Activated CD4-positive, alpha-beta T cell treated with anti-CD3 and anti-CD28 coated beads, Interleukin-2, amount 50 U/mL, for 48 hours (primary cell): ENCODE measurements around the gene SUMF1.
A peak's percentile ranks its signal among the peaks of the same experiment; 100 is the strongest.

Experiments
- DNase-seq, 2 experiments: peaks; one replicate each; pipeline ENCODE4 v3.0.0-alpha.2; 2020

Gene SUMF1

GRCh38 chr3:4376499-4376898, 90.6 kb downstream of the SUMF1 start:
- DNase-seq = no peak

GRCh38 chr3:4375911-4376310, 91.2 kb downstream of the SUMF1 start:
- no peak for DNase-seq

- no peak for DNase-seq
These were observed 93.4 kb downstream of the SUMF1 start for GRCh38 chr3:4373669-4374068.

GRCh38 chr3:4362523-4362922, 104.5 kb downstream of the SUMF1 start:
- DNase-seq = no peak

GRCh38 chr3:4360817-4361216, 106.3 kb downstream of the SUMF1 start:
- DNase-seq = no peak

GRCh38 chr3:4359805-4360502, 107.1 kb downstream of the SUMF1 start:
- no peak for DNase-seq

GRCh38 chr3:4358273-4358672, 108.8 kb downstream of the SUMF1 start:
- no peak for DNase-seq

GRCh38 chr3:4356546-4357410, 110.3 kb downstream of the SUMF1 start:
- no peak for DNase-seq

- DNase-seq = no peak
These were observed 110.9 kb downstream of the SUMF1 start for GRCh38 chr3:4356220-4356540.

- DNase-seq = no peak
These were observed 111.5 kb downstream of the SUMF1 start for GRCh38 chr3:4355401-4356219.

GRCh38 chr3:4351872-4352271, 115.2 kb downstream of the SUMF1 start:
- no peak for DNase-seq

- DNase-seq = peak; percentile 34 to 50
These were observed 115.8 kb downstream of the SUMF1 start for GRCh38 chr3:4351164-4351855.

- DNase-seq = peak; percentile 11 to 29
These were observed 116.3 kb downstream of the SUMF1 start for GRCh38 chr3:4350789-4351163.

GRCh38 chr3:4343258-4343657, 123.8 kb downstream of the SUMF1 start:
- no peak for DNase-seq

- no peak for DNase-seq
These were observed 125.8 kb downstream of the SUMF1 start for GRCh38 chr3:4341336-4341675.

- no peak for DNase-seq
These were observed 126.4 kb downstream of the SUMF1 start for GRCh38 chr3:4340411-4341335.

- DNase-seq = no peak
These were observed 127.0 kb downstream of the SUMF1 start for GRCh38 chr3:4340077-4340410.

GRCh38 chr3:4338751-4339150, 128.3 kb downstream of the SUMF1 start:
- DNase-seq = no peak

GRCh38 chr3:4336850-4337546, 130.1 kb downstream of the SUMF1 start:
- no peak for DNase-seq

- no peak for DNase-seq
These were observed 131.1 kb downstream of the SUMF1 start for GRCh38 chr3:4335840-4336562.

- no peak for DNase-seq
These were observed 132.5 kb downstream of the SUMF1 start for GRCh38 chr3:4334548-4334947.
